Adrenal gland (tissue), 12 donors: ENCODE measurements around the gene ATG10. TPM values are rescaled to one million over a fixed set of nuclear protein-coding genes. Genes with fewer than 3 reads are reported as not detected.
"Not testable (repeated sequence)": the region's sequence is repeated elsewhere in the genome, so short reads cannot be mapped to it uniquely, and the experiment has no call there.

ENCODE experiments used
- DNase-seq, 7 donors: peaks; one replicate each; pipeline ENCODE4 v3.0.0-alpha.2; 2019 to 2020
- H3K27ac ChIP-seq, 5 donors: fragments of 200-600 bp; sonication (generic) in 4 of 5; 1 replicate in 3 of 5; 2 replicates in 2 of 5; pipeline versions ENCODE4 v1.5.1 to v1.8.0; 2016 to 2020; ENCODE audit warnings: mild to moderate bottlenecking in 1 of 5
- H3K27me3 ChIP-seq: fragments of 200-600 bp; 2 replicates; pipeline ENCODE4 v1.8.0; 2021
- H3K36me3 ChIP-seq, 2 donors: fragments of 200-600 bp; replicated peaks in 1 of 2; 1 replicate in 1 of 2; 2 replicates in 1 of 2; pipeline versions ENCODE4 v1.5.1 to v1.8.0; 2018 to 2022
- H3K4me1 ChIP-seq, 2 donors: fragments of 200-600 bp; replicated peaks in 1 of 2; 1 replicate in 1 of 2; 2 replicates in 1 of 2; pipeline versions ENCODE4 v1.5.1 to v1.8.0; 2018 to 2021
- H3K4me3 ChIP-seq, 4 donors: fragments of 200-600 bp; sonication (generic) in 3 of 4; one replicate each; pipeline ENCODE4 v1.5.1; 2016 to 2018
- H3K9me3 ChIP-seq, 3 donors: fragments of 200-600 bp; sonication (generic) in 1 of 3; replicated peaks in 1 of 3; 1 replicate in 2 of 3; 2 replicates in 1 of 3; pipeline versions ENCODE4 v1.5.1 to v1.8.0; 2016 to 2021
- POLR2A ChIP-seq, 2 donors: fragments of 450-650 bp; IDR thresholded peaks; one replicate each; pipeline ENCODE4 v1.6.1; 2017; ENCODE audit warnings: antibody characterized with exemption in 2 of 2, mild to moderate bottlenecking in 2 of 2, moderate library complexity in 1 of 2
- WGBS, 4 donors: extraction: QIAGEN DNeasy Blood & Tissue Kit in 2 of 4; methylation state at CpG; one replicate each; pipeline versions ENCODE4 v1.1.5 to v1.1.7; 2013 to 2017; 5-methylcytosine and 5-hydroxymethylcytosine counted together
- intact Hi-C, 2 donors: fragments of 100-400 bp; cut with DNase I; formaldehyde crosslinking; loops; one replicate each; pipeline versions ENCODE4 v1.14.1 to v1.15.0; 2022 to 2023
- polyA plus RNA-seq, 3 donors: library from polyadenylated mRNA; stranded (reverse); fragments of 200-250 nt in 2 of 3; fragments of 350-450 nt in 1 of 3; fragmentation: Illumina TruSeq in 1 of 3; extraction: RNeasy Lipid Tissue Mini Kit (QIAGEN cat#74804) in 1 of 3; gene quantifications; one replicate each; pipeline ENCODE4 v1.2.3, GENCODE V29; 2013 to 2014
- total RNA-seq, 9 donors: library from RNA; depleted of rRNA in 4 of 9; stranded (reverse); fragments of >200 nt in 4 of 9; fragments of 120-200 nt in 1 of 9; fragmentation: NEBNext Ultra II Directional in 1 of 9; extraction: Animal tissue kit (Norgen Biotek cat#: 25700) in 1 of 9; gene quantifications; one replicate each; pipeline versions ENCODE4 v1.1.0 to v1.2.4, GENCODE V29; 2013 to 2023
- TF ChIP-seq, protein P1 (sequence below), 6 experiments: fragments of 450-650 bp in 4 of 6; fragments of 200-600 bp in 2 of 6; sonication (generic) in 1 of 6; IDR thresholded peaks; 1 replicate in 5 of 6; 2 replicates in 1 of 6; pipeline versions ENCODE4 v1.5.1 to v1.8.0; 2016 to 2021; ENCODE audit warnings: antibody characterized with exemption in 6 of 6, mild to moderate bottlenecking in 2 of 6, moderate library complexity in 1 of 6
- donor health status: healthy with polysubstance abuse.
- donor health status: Bipolar disorder and iron deficiency.
- donor health status: DM: yes; HTN: yes; CAD: no.
- donor health status: DM: no; HTN: no; CAD: no.
- donor health status: DM: no; HTN: no; CAD: no.
- donor health status: DM: yes; HTN: yes; CAD: no.

The ATG10 gene
- total and polyA plus RNA-seq, 12 donors, result 4.0 to 15.1 (median 7.1) TPM

DNA sequence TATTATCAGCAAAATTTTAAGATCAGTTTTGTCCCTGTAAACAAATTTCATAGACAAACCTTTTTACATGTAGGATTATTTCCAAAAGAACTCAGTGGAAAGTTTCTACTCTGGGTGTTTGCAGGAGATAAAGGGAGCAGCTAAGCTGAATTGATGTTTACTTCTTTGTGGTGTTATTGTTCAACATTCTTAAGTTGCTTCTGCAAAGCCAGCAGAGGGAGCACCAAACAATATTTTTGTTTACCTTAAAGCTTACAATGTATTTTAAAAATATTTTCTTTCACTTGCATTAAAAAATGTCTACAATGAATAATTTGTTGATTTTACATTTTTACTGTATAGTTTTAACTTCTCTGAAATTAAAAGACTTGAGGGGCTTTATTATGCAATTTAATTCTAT is 135.4 kb downstream of the ATG10 start:
- Histone ChIP-seq H3K36me3 (no peaks in the 10 kb centered on the region), H3K27ac (no peak overlapping the region), H3K4me3 (no peak overlapping the region), H3K4me1 (peaks cover 0 to 7% of the 10 kb centered on the region in 2 donors), H3K27me3 (no peaks in the 10 kb centered on the region), H3K9me3 (no peaks in the 10 kb centered on the region)
- intact Hi-C loops, result no loop called here
- no peak for DNase-seq
- TF ChIP-seq, protein P1, sequence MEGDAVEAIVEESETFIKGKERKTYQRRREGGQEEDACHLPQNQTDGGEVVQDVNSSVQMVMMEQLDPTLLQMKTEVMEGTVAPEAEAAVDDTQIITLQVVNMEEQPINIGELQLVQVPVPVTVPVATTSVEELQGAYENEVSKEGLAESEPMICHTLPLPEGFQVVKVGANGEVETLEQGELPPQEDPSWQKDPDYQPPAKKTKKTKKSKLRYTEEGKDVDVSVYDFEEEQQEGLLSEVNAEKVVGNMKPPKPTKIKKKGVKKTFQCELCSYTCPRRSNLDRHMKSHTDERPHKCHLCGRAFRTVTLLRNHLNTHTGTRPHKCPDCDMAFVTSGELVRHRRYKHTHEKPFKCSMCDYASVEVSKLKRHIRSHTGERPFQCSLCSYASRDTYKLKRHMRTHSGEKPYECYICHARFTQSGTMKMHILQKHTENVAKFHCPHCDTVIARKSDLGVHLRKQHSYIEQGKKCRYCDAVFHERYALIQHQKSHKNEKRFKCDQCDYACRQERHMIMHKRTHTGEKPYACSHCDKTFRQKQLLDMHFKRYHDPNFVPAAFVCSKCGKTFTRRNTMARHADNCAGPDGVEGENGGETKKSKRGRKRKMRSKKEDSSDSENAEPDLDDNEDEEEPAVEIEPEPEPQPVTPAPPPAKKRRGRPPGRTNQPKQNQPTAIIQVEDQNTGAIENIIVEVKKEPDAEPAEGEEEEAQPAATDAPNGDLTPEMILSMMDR (IDR thresholded peaks at IDR 0.05), result peak; percentile 13 to 60 (median 32)
- no peak for TF ChIP-seq POLR2A (IDR thresholded peaks at IDR 0.05)

DNA sequence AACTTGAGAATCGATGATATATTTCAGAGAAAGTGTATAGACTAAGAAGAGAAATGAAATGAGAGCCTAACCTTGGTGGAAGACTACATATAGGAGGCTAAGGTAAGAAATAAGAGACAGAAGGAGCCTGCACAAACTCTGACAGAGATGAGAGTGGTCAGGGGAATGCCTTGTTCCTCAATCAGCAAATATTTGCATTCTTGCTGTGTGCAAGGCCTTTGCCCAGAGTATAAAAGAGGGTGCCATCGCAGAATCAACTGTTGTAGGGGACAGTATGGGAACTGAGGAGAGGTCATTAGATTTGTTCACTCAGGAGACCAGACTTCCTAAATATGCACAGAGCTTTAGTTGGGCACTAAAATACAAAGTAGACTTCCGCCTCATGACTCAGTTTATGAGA is 137.2 kb downstream of the ATG10 start:
- TF ChIP-seq, protein P1 (IDR thresholded peaks at IDR 0.05), result no peak
- TF ChIP-seq POLR2A (IDR thresholded peaks at IDR 0.05), result no peak
- no peaks in the 10 kb centered on the region for H3K9me3 ChIP-seq
- H3K36me3 ChIP-seq, result no peaks in the 10 kb centered on the region
- intact Hi-C loops, result no loop called here
- WGBS, 4 donors, result 97 to 98% (median 98%) methylated on average over 3 of the region's 3 CpGs
- no peak for DNase-seq
- H3K4me3 ChIP-seq, result no peak overlapping the region
- peaks cover 0 to 7% of the 10 kb centered on the region in 2 donors for H3K4me1 ChIP-seq
- no peaks in the 10 kb centered on the region for H3K27me3 ChIP-seq
- no peak overlapping the region for H3K27ac ChIP-seq

DNA sequence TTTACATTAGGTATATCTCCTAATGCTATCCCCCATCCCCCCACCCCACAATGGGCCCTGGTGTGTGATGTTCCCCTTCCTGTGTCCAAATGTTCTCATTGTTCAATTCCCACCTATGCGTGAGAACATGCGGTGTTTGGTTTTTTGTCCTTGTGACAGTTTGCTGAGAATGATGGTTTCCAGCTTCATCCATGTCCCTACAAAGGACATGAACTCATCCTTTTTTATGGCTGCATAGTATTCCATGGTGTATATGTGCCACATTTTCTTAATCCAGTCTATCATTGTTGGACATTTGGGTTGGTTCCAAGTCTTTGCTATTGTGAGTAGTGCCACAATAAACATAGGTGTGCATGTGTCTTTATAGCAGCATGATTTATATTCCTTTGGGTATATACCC is 138.1 kb downstream of the ATG10 start:
- H3K27me3 ChIP-seq, H3K4me1 ChIP-seq, intact Hi-C loops, H3K9me3 ChIP-seq, DNase-seq, H3K4me3 ChIP-seq, H3K36me3 ChIP-seq, H3K27ac ChIP-seq: not testable (repeated sequence)
- WGBS, 4 donors, result 96 to 100% (median 100%) methylated on average over 2 of the region's 2 CpGs

DNA sequence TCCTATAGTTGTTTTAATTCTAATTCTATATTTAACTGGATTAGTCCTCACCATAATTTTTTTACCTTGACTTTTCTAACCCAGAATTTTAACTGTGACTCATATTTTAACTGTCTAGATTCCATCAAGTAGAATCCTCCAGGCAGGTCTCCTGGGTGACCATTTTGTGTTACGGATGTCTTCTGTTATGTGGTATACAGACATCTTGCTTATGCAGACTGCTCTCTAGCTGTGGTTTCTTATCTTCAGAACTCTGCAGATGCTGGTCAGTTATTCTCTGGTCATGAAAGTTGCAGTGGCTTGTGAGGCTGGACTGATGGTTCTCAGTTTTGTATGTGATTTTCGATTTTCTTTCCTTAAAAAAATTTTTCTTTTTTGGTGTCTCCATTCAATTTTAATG is 139.4 kb downstream of the ATG10 start:
- Histone ChIP-seq H3K4me1 (peaks cover 0 to 7% of the 10 kb centered on the region in 2 donors), H3K27me3 (no peaks in the 10 kb centered on the region), H3K36me3 (no peaks in the 10 kb centered on the region), H3K4me3 (no peak overlapping the region), H3K27ac (no peak overlapping the region), H3K9me3 (no peaks in the 10 kb centered on the region)
- intact Hi-C loops, result no loop called here
- TF ChIP-seq, protein P1 (IDR thresholded peaks at IDR 0.05), result no peak
- TF ChIP-seq POLR2A (IDR thresholded peaks at IDR 0.05), result no peak
- 86 to 96% (median 89%) methylated on average over 2 of the region's 2 CpGs for WGBS, 4 donors
- DNase-seq, result no peak

DNA sequence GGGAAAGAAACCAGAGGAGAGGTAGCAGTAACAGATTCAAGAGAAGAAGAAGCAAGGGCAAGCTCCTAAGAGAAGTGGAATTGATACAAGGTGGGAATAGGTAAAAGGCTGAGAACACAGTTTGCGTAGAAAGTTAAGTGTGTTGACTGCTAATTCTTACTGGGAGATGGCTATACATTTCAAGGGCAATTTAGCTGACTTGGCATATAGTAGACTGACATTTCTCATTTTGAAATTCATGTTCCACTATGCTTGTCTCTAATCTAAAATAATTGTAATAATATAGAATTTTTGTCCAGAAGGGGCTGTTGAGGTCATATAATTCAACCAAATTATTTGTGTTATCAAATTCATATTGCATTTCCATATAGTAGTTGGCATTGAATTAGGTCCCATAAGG is 144.0 kb downstream of the ATG10 start:
- Histone ChIP-seq H3K4me1 (peaks cover 0 to 4% of the 10 kb centered on the region in 2 donors), H3K27ac (no peak overlapping the region), H3K4me3 (no peak overlapping the region), H3K27me3 (no peaks in the 10 kb centered on the region), H3K36me3 (no peaks in the 10 kb centered on the region), H3K9me3 (no peaks in the 10 kb centered on the region)
- intact Hi-C loops, result no loop called here
- WGBS, 4 donors, result 96 to 100% (median 100%) methylated on average over 1 of the region's 1 CpG
- TF ChIP-seq, protein P1 (IDR thresholded peaks at IDR 0.05), result no peak
- TF ChIP-seq POLR2A (IDR thresholded peaks at IDR 0.05), result no peak
- no peak for DNase-seq
